Dermis lymphatic vessel endothelial cell (primary cell): ENCODE measurements around the gene TTC16. TPM values are rescaled to one million over a fixed set of nuclear protein-coding genes. Genes with fewer than 3 reads are reported as not detected.

ENCODE experiments used
- total RNA-seq: library from RNA; depleted of rRNA; stranded (reverse); fragments of >200 nt; gene quantifications from 2 replicates; pipeline ENCODE4 v1.2.1, GENCODE V29; 2014

Gene TTC16, protein sequence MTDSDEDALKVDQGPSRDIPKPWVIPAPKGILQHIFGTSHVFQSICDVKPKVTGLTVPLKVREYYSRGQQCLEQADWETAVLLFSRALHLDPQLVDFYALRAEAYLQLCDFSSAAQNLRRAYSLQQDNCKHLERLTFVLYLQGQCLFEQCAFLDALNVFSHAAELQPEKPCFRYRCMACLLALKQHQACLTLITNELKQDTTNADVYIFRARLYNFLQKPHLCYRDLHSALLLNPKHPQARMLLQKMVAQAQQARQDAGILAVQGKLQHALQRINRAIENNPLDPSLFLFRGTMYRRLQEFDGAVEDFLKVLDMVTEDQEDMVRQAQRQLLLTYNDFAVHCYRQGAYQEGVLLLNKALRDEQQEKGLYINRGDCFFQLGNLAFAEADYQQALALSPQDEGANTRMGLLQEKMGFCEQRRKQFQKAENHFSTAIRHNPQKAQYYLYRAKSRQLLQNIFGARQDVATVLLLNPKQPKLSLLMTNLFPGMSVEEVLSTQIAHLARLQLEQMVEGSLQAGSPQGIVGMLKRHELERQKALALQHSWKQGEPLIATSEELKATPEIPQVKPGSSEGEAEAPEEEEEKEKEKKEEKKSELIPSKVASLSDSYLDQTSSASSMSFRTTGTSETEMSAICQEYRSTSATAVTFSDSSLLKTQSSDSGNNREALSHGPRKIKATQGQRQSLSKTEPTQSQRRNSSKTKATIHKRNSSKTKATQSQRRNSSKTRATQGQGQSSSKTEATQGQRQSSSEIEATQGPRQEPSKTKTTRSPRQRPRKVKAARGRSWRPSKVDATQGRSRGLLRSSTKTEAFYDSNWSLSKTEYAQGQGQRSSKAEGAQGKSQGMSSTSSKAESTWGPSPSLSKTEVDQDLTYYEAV
- total RNA-seq = not detected in 2 replicates

GRCh38 chr9:127715470-127716337, at the start of gene TTC16, which contains the start of gene PTRH1:
TSS of gene TTC16 (plus strand) at chr9:127716079. CDS start at chr9:127716146, 67 bp downstream.
TSS of gene PTRH1 (minus strand) at chr9:127715663. CDS start at chr9:127715639, 24 bp downstream.

GRCh38 chr9:127706836-127707241, 9.0 kb upstream of the TTC16 start, which contains the start of gene CFAP157:
TSS of gene CFAP157 (plus strand) at chr9:127706988. CDS start at chr9:127707032, 44 bp downstream.

GRCh38 chr9:127734747-127735529, 19.1 kb downstream of the TTC16 start, which contains the start of gene TOR2A:
TSS of gene TOR2A (minus strand) at chr9:127735294. CDS start at chr9:127735270, 24 bp downstream.

GRCh38 chr9:127778280-127779135, 62.6 kb downstream of the TTC16 start, which contains the start of gene SH2D3C:
TSS of gene SH2D3C (minus strand) at chr9:127778666. CDS start at chr9:127778627, 39 bp downstream.

Other genes starting within 250 kb of the TTC16 start
- gene STXBP1, start 103.8 kb upstream of the TTC16 start, total RNA-seq = 9.4 and 13.0 TPM in 2 replicates
- 0.09 TPM in 1 of 2 replicates, not detected in the other for gene CFAP157, start 9.1 kb upstream of the TTC16 start, total RNA-seq
- gene PTRH1, start 416 bp upstream of the TTC16 start, total RNA-seq = 15.6 and 20.7 TPM in 2 replicates
- 4.9 and 5.5 TPM in 2 replicates for gene TOR2A, start 19.2 kb downstream of the TTC16 start, total RNA-seq
- gene SH2D3C, start 62.6 kb downstream of the TTC16 start, total RNA-seq = 51.5 and 72.8 TPM in 2 replicates
- gene CDK9, start 70.0 kb downstream of the TTC16 start, total RNA-seq = 81.1 and 86.7 TPM in 2 replicates
- gene FPGS, start 86.8 kb downstream of the TTC16 start, total RNA-seq = 43.0 and 50.4 TPM in 2 replicates
- 24.6 and 29.1 TPM in 2 replicates for gene ENG, start 138.6 kb downstream of the TTC16 start, total RNA-seq
- 17.0 and 17.6 TPM in 2 replicates for gene AK1, start 161.6 kb downstream of the TTC16 start, total RNA-seq
- 36.9 and 41.7 TPM in 2 replicates for gene ST6GALNAC6, start 183.5 kb downstream of the TTC16 start, total RNA-seq
- gene ST6GALNAC4, start 201.0 kb downstream of the TTC16 start, total RNA-seq = 25.5 and 29.6 TPM in 2 replicates
- gene PIP5KL1, start 214.7 kb downstream of the TTC16 start, total RNA-seq = 0.87 and 1.7 TPM in 2 replicates
- gene DPM2, start 221.8 kb downstream of the TTC16 start, total RNA-seq = 10.7 and 14.7 TPM in 2 replicates